HG03159 (cell line): ENCODE data around the gene DUSP16.
"Not testable (repeated sequence)": the region's sequence is repeated elsewhere in the genome, so short reads cannot be mapped to it uniquely, and the experiment has no call there.

Experiments
- ATAC-seq: cut with Tn5 transposase; IDR thresholded peaks from one replicate; pipeline ENCODE4 v1.9.1; 2021; ENCODE audit warnings: mild to moderate bottlenecking, moderate library complexity; ENCODE audit not compliant: unreplicated experiment

The DUSP16 gene, protein sequence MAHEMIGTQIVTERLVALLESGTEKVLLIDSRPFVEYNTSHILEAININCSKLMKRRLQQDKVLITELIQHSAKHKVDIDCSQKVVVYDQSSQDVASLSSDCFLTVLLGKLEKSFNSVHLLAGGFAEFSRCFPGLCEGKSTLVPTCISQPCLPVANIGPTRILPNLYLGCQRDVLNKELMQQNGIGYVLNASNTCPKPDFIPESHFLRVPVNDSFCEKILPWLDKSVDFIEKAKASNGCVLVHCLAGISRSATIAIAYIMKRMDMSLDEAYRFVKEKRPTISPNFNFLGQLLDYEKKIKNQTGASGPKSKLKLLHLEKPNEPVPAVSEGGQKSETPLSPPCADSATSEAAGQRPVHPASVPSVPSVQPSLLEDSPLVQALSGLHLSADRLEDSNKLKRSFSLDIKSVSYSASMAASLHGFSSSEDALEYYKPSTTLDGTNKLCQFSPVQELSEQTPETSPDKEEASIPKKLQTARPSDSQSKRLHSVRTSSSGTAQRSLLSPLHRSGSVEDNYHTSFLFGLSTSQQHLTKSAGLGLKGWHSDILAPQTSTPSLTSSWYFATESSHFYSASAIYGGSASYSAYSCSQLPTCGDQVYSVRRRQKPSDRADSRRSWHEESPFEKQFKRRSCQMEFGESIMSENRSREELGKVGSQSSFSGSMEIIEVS

DNA sequence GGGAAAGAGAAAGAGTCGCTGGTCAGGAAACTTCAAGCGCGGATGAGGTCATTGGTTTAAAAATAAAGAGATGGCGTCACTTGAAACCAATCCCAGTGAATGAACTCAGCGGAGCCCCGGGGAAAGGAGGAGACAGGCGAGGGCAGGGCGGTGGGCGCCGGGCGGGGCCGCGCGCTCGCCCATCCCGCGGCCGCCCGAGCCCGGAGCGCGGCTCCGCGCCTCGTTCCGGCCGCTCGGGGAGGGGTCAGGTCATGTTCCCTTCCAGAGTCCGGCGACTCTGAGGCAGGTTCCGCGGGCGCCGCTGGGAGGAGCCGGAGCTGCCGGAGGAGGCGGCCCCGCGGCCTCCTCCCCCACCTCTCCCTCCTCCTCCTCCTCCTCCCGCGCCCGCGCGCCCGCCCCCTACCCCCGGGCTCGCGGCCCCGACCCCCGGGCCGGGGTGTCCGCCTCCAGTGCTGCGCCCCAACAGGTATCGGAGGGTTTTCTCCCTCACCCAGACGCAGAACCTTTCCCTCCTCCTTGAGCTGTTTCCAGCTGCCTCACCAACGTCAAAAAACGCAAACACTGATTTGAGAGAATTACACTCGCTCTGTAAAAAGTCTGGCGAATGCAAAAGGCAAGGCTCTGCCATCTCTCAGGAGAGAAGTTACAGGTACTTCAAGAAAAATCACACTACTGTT, at the start of gene DUSP16:
Gene DUSP16 (minus strand): TSS at position 279 of the 677 bp plus-strand sequence. CDS start 41,765 bp downstream, outside the sequence.
- ATAC-seq = peak; percentile 63

- ATAC-seq = peak; percentile 1
Measured at GRCh38 chr12:12612358-12612757, 49.7 kb upstream of the DUSP16 start.

- ATAC-seq = peak; percentile 72
Measured at GRCh38 chr12:12611512-12612306, 49.0 kb upstream of the DUSP16 start, which contains the start of gene CREBL2. Gene CREBL2, plus strand, starts transcription at chr12:12611876. Its CDS starts 297 bp downstream, at chr12:12612173.

- no peak for ATAC-seq
Measured at GRCh38 chr12:12610711-12611110, 48.0 kb upstream of the DUSP16 start.

- no peak for ATAC-seq
Measured at GRCh38 chr12:12609692-12610091, 47.0 kb upstream of the DUSP16 start.

- no peak for ATAC-seq
Measured at GRCh38 chr12:12608557-12608957, 45.9 kb upstream of the DUSP16 start.

GRCh38 chr12:12606781-12607589, 44.3 kb upstream of the DUSP16 start:
- ATAC-seq = peak; percentile 47

DNA sequence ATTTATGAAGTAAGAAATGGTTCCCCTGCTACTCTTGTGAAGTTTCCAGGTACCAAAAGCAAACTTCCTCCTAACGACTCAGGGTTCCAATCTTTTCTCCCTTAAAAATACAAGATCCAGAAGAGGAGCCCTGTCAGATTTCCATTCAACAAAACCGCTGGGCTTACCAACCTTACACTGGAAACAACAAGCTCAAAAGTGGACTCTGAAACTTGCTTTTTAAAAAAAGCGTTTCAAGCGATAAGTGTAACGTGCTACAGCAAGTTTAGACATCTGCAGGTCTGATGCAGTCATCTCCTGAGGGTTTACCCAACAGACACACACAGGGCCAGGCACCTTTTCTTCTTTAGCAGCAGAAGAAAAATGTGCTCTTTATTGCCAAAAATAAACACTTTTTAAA, 42.1 kb upstream of the DUSP16 start:
- ATAC-seq = no peak

DNA sequence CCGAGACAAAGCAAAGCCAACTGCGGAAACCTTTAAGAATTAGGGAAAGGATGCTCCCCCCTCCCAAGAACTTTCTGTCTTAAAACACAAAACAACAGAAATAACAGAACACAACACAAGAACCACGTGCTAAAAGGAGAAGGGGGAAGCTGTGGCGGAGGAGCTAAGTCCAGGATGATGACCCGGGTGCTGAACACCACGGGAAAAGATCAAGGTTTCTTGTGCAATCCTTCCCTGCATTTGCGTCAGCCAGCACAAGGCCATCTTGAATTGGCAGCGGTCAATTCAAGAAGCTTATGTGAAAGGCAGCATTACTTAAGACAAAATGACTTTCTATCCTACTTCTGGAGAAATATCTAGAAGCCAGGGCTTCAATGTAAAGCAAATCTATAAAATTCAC, 38.0 kb upstream of the DUSP16 start:
- ATAC-seq = no peak

- no peak for ATAC-seq
Measured at GRCh38 chr12:12599750-12600643, 37.3 kb upstream of the DUSP16 start.

GRCh38 chr12:12598864-12599263, 36.2 kb upstream of the DUSP16 start:
- ATAC-seq = no peak

- not testable (repeated sequence) for ATAC-seq
Measured at GRCh38 chr12:12596598-12596997, 33.9 kb upstream of the DUSP16 start.

DNA sequence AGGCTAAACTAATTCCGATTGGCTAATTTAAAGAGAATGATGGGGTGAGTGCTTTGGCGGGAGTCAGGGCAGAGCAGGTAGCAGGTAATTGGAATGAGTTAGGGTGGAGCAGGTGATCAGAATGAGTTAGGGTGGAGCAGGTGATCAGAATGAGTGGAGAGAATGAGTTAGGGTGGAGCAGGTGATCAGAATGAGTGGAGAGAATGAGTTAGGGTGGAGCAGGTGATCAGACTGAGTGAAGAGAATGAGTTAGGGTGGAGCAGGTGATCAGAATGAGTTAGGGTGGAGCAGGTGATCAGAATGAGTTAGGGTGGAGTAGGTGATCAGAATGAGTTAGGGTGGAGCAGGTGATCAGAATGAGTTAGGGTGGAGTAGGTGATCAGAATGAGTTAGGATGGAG, 33.3 kb upstream of the DUSP16 start:
- ATAC-seq = not testable (repeated sequence)

DNA sequence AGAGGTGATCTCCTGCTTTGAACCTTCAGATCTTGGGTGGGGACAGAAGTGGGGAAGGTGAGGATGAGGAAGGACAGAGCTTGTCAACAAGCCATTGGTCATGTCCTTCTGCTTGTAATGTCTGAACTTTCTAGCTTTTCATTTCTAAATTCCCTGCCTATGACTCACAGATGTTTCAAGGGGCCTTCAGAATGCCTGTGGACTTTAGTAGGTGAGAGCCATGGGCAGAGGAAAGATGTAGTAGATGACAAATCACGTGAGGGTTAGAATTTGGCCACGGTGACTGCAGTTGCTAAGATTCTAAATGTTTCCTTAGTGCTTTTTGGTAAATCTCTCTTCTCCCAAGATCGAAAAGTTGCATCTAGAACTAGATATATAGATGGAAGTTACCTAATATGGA, 30.3 kb upstream of the DUSP16 start:
- ATAC-seq = no peak

GRCh38 chr12:12590961-12591360, 28.3 kb upstream of the DUSP16 start:
- ATAC-seq = no peak

- not testable (repeated sequence) for ATAC-seq
Measured at GRCh38 chr12:12588436-12588835, 25.8 kb upstream of the DUSP16 start.

- ATAC-seq = no peak
Measured at GRCh38 chr12:12587878-12588277, 25.2 kb upstream of the DUSP16 start.

GRCh38 chr12:12586879-12587675, 24.4 kb upstream of the DUSP16 start:
- ATAC-seq = no peak
